Endothelial cell of umbilical vein (primary cell): ENCODE measurements around the gene NPLOC4. TPM values are rescaled to one million over a fixed set of nuclear protein-coding genes. Genes with fewer than 3 reads are reported as not detected.

Experiments used
- BruUV-seq: library from RNA; stranded (reverse); fragments of 400-500 nt; replicated peaks from 2 replicates; lab custom pipeline; 2021; lab: Mats Ljungman, UMichigan
- CTCF ChIA-PET: fragments of 300-600, 350-600 bp; sonication (Branson Sonifier 250); formaldehyde crosslinking; loops from one replicate; lab custom pipeline; 2021; ENCODE audit warnings: antibody characterized with exemption, inconsistent platforms; lab: Charles Lee
- POLR2A ChIA-PET: fragments of 300-600, 350-600 bp; sonication (Branson Sonifier 250); formaldehyde crosslinking; loops from one replicate; lab custom pipeline; 2021; ENCODE audit warnings: antibody characterized with exemption, inconsistent platforms; lab: Charles Lee
- DNase-seq: peaks from one replicate; pipeline ENCODE4 v3.0.0-alpha.2; 2011; ENCODE audit warnings: low read depth, low spot score
- FAIRE-seq: peaks from 2 replicates; lab custom pipeline; 2011; peaks lifted over from hg19 to GRCh38; lab: Jason Lieb, UNC
- H2AFZ ChIP-seq: 2 replicates; pipeline ENCODE4 v1.6.0; 2012; ENCODE audit warnings: low read depth, low read length, control low read depth, inconsistent platforms
- H3K27ac ChIP-seq: 2 replicates; pipeline ENCODE4 v1.5.1; 2011; ENCODE audit warnings: low read depth, mild to moderate bottlenecking, control low read depth, low read length, moderate library complexity; ENCODE audit not compliant: insufficient read depth
- H3K27me3 ChIP-seq, 2 experiments: 2 replicates each; pipeline versions ENCODE4 v1.6.0 to v1.6.1; 2011; ENCODE audit warnings: low read length in 2 of 2, mixed read lengths in 1 of 2; ENCODE audit not compliant: control insufficient read depth in 2 of 2, insufficient read depth in 2 of 2
- H3K36me3 ChIP-seq, 2 experiments: 2 replicates in 1 of 2; 3 replicates in 1 of 2; pipeline ENCODE4 v1.5.1; 2011; ENCODE audit warnings: low read length in 2 of 2, mild to moderate bottlenecking in 1 of 2, moderate library complexity in 1 of 2; ENCODE audit not compliant: control insufficient read depth in 2 of 2, insufficient read depth in 2 of 2; ENCODE audit errors: extremely low read depth in 1 of 2
- H3K4me1 ChIP-seq: 3 replicates; pipeline ENCODE4 v1.5.1; 2011; ENCODE audit warnings: mild to moderate bottlenecking, low read length; ENCODE audit not compliant: control insufficient read depth, insufficient read depth; ENCODE audit errors: extremely low read depth
- H3K4me2 ChIP-seq: 2 replicates; pipeline ENCODE4 v1.6.1; 2011; ENCODE audit warnings: low read length, control low read depth, mixed read lengths; ENCODE audit not compliant: insufficient read depth
- H3K4me3 ChIP-seq, 3 experiments: fragments of 200-600 bp in 1 of 3; sonication (generic), shearing (Covaris generic) in 1 of 3; replicated peaks in 1 of 3; 2 replicates each; pipeline ENCODE4 v1.5.1; 2011 to 2016; ENCODE audit warnings: control low read depth in 3 of 3, low read length in 3 of 3, mild to moderate bottlenecking in 2 of 3, inconsistent platforms in 1 of 3, low read depth in 1 of 3, moderate library complexity in 1 of 3; ENCODE audit not compliant: insufficient read depth in 1 of 3
- H3K79me2 ChIP-seq: 2 replicates; pipeline ENCODE4 v1.6.0; 2012; ENCODE audit warnings: low read length, inconsistent platforms; ENCODE audit not compliant: control insufficient read depth, insufficient read depth
- H3K9ac ChIP-seq: replicated peaks from 2 replicates; pipeline ENCODE3; 2011; ENCODE audit warnings: low read length, control low read depth; ENCODE audit not compliant: insufficient read depth; ENCODE audit errors: extremely low read depth
- H3K9me1 ChIP-seq: replicated peaks from 3 replicates; pipeline ENCODE4 v1.6.0; 2011; ENCODE audit warnings: mild to moderate bottlenecking, low read length; ENCODE audit not compliant: control insufficient read depth, insufficient read depth; ENCODE audit errors: extremely low read depth
- H3K9me3 ChIP-seq: replicated peaks from 2 replicates; pipeline ENCODE4 v1.5.1; 2012; ENCODE audit warnings: low read length, inconsistent platforms; ENCODE audit not compliant: control insufficient read depth, insufficient read depth
- H4K20me1 ChIP-seq: replicated peaks from 2 replicates; pipeline ENCODE3; 2011; ENCODE audit warnings: mild to moderate bottlenecking, low read length; ENCODE audit not compliant: control insufficient read depth, insufficient read depth; ENCODE audit errors: extremely low read depth
- EZH2 ChIP-seq: IDR thresholded peaks from 2 replicates; pipeline ENCODE4 v1.6.1; 2012; ENCODE audit warnings: borderline replicate concordance, low read depth, mild to moderate bottlenecking, moderate library complexity, low read length, inconsistent platforms; ENCODE audit not compliant: severe bottlenecking
- FOS ChIP-seq: IDR thresholded peaks from 2 replicates; pipeline ENCODE4 v1.6.1; 2011; ENCODE audit warnings: mild to moderate bottlenecking, low read length, moderate library complexity, borderline replicate concordance; ENCODE audit not compliant: insufficient read depth
- GATA2 ChIP-seq: IDR thresholded peaks from 2 replicates; pipeline ENCODE4 v1.7.0; 2011; ENCODE audit warnings: low read depth, mild to moderate bottlenecking, moderate library complexity, mixed read lengths, low read length; ENCODE audit not compliant: insufficient read length, insufficient read depth
- MYC ChIP-seq: IDR thresholded peaks from one replicate; pipeline ENCODE4 v1.6.1; 2011; ENCODE audit warnings: mild to moderate bottlenecking, low read depth, low read length
- POLR2A ChIP-seq: IDR thresholded peaks from 2 replicates; pipeline ENCODE4 v1.6.1; 2012; ENCODE audit warnings: low read depth, mild to moderate bottlenecking, control low read depth, low read length
- POLR2AphosphoS5 ChIP-seq: IDR thresholded peaks from 2 replicates; pipeline ENCODE4 v1.6.1; 2012; ENCODE audit warnings: low read depth, mild to moderate bottlenecking, control low read depth, low read length, moderate library complexity; ENCODE audit not compliant: insufficient read depth
- dilution Hi-C: fragments of 300-500 bp; cut with MboI; formaldehyde crosslinking; loops from one replicate; pipeline ENCODE4 v1.15.0; 2019; ENCODE audit warnings: low sequenced_read_pairs; ENCODE audit not compliant: extremely low pct_ligation_motif_present
- intact Hi-C: fragments of 100-400 bp; cut with micrococcal nuclease; formaldehyde crosslinking; loops from one replicate; pipeline ENCODE4 v1.10.0; 2022
- polyA plus RNA-seq, 4 experiments: library from polyadenylated mRNA; depleted of rRNA in 3 of 4; stranded (reverse) in 3 of 4; unstranded in 1 of 4; fragments of >200 nt; gene quantifications; 2 replicates each; pipeline versions ENCODE4 v1.2.1 to v1.2.3, GENCODE V29; 2011 to 2012; ENCODE audit warnings: missing spikeins in 1 of 4
- total RNA-seq: library from RNA; stranded (reverse); gene quantifications from 2 replicates; pipeline ENCODE4 v1.2.3, GENCODE V29; 2021
- TF ChIP-seq, protein P1 (sequence below): IDR thresholded peaks from 2 replicates; pipeline ENCODE4 v1.6.1; 2011; ENCODE audit not compliant: insufficient read depth, insufficient read length
- TF ChIP-seq, protein P2 (sequence below), 2 donors: IDR thresholded peaks; 1 replicate in 1 of 2; 2 replicates in 1 of 2; pipeline ENCODE4 v1.5.1; 2011; ENCODE audit warnings: low read length in 2 of 2, mild to moderate bottlenecking in 2 of 2, moderate library complexity in 2 of 2, control low read depth in 1 of 2, inconsistent platforms in 1 of 2, low read depth in 1 of 2; ENCODE audit not compliant: insufficient read depth in 1 of 2; ENCODE audit errors: extremely low read depth in 1 of 2

NPLOC4 gene
- total and polyA plus RNA-seq, 2 donors (not counting 3 experiments of a cell fraction or from before 2014, with no cell fraction given), result 150 to 175 TPM

DNA sequence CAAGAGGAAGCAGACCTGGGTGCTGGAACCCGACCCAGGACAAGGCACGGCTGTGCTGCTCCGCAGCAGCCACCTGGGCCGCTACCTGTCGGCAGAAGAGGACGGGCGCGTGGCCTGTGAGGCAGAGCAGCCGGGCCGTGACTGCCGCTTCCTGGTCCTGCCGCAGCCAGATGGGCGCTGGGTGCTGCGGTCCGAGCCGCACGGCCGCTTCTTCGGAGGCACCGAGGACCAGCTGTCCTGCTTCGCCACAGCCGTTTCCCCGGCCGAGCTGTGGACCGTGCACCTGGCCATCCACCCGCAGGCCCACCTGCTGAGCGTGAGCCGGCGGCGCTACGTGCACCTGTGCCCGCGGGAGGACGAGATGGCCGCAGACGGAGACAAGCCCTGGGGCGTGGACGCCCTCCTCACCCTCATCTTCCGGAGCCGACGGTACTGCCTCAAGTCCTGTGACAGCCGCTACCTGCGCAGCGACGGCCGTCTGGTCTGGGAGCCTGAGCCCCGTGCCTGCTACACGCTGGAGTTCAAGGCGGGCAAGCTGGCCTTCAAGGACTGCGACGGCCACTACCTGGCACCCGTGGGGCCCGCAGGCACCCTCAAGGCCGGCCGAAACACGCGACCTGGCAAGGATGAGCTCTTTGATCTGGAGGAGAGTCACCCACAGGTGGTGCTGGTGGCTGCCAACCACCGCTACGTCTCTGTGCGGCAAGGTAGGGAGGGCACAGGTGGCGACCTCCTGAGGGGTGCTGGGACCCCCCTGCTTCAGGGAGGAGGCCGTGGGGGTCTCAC is 108.1 kb downstream of the NPLOC4 start:
- dilution Hi-C loops, result no loop called here
- FAIRE-seq, result no peak
- Histone ChIP-seq H3K9ac (no peak overlapping the region), H3K36me3 (no peaks in the 10 kb centered on the region), H3K27me3 (no peaks in the 10 kb centered on the region), H3K4me1 (no peaks in the 10 kb centered on the region), H2AFZ (no peak overlapping the region), H3K9me3 (no peaks in the 10 kb centered on the region), H4K20me1 (no peaks in the 10 kb centered on the region), H3K4me2 (no peak overlapping the region), H3K9me1 (no peaks in the 10 kb centered on the region), H3K79me2 (no peaks in the 10 kb centered on the region), H3K27ac (no peak overlapping the region), H3K4me3 (no peak overlapping the region)
- TF ChIP-seq, protein P1, sequence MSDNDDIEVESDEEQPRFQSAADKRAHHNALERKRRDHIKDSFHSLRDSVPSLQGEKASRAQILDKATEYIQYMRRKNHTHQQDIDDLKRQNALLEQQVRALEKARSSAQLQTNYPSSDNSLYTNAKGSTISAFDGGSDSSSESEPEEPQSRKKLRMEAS, result no peak
- TF ChIP-seq, protein P2, sequence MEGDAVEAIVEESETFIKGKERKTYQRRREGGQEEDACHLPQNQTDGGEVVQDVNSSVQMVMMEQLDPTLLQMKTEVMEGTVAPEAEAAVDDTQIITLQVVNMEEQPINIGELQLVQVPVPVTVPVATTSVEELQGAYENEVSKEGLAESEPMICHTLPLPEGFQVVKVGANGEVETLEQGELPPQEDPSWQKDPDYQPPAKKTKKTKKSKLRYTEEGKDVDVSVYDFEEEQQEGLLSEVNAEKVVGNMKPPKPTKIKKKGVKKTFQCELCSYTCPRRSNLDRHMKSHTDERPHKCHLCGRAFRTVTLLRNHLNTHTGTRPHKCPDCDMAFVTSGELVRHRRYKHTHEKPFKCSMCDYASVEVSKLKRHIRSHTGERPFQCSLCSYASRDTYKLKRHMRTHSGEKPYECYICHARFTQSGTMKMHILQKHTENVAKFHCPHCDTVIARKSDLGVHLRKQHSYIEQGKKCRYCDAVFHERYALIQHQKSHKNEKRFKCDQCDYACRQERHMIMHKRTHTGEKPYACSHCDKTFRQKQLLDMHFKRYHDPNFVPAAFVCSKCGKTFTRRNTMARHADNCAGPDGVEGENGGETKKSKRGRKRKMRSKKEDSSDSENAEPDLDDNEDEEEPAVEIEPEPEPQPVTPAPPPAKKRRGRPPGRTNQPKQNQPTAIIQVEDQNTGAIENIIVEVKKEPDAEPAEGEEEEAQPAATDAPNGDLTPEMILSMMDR (IDR thresholded peaks at IDR 0.05; ENCODE audit: extremely low read depth in 1 of 2, insufficient read depth in 1 of 2, low read depth in 1 of 2, low read length in 2 of 2), result no peak
- TF ChIP-seq GATA2 (no peak), MYC (no peak), POLR2A (no peak), EZH2 (no peak), POLR2AphosphoS5 (no peak), FOS (no peak)
- no TSS peak for BruUV-seq
- CTCF ChIA-PET, result interaction anchor here (1.8 kb wide), 1 partner anchor 72 kb away, joined by 7 read pairs; no protein-coding TSS in a partner anchor
- DNase-seq, result no peak
- intact Hi-C loops, result no loop called here
- POLR2A ChIA-PET, result no interaction called here
